Endodermal cell (in vitro differentiated cells): Measurements from ENCODE around the gene CHMP4A. TPM values are rescaled to one million over a fixed set of nuclear protein-coding genes. Genes with fewer than 3 reads are reported as not detected.
A peak's percentile ranks its signal among the peaks of the same experiment; 100 is the strongest.

Experiments used
- DNase-seq: peaks from one replicate; pipeline ENCODE4 v3.0.0-alpha.2; 2017
- H3K27ac ChIP-seq: 2 replicates; pipeline ENCODE4 v1.5.1; 2013; ENCODE audit warnings: mild to moderate bottlenecking, low read depth, low read length, moderate library complexity
- H3K27me3 ChIP-seq: 2 replicates; pipeline ENCODE4 v1.6.1; 2013; ENCODE audit warnings: mild to moderate bottlenecking, low read length, moderate library complexity; ENCODE audit not compliant: insufficient read depth, control insufficient read depth, poor library complexity, severe bottlenecking
- H3K36me3 ChIP-seq: 2 replicates; pipeline ENCODE4 v1.7.0; 2013; ENCODE audit warnings: mild to moderate bottlenecking, low read length, moderate library complexity; ENCODE audit not compliant: control insufficient read depth, insufficient read depth
- H3K4me1 ChIP-seq: one replicate; pipeline ENCODE4 v1.7.0; 2013; ENCODE audit warnings: low read length; ENCODE audit not compliant: control insufficient read depth, insufficient read depth
- H3K4me3 ChIP-seq: 2 replicates; pipeline ENCODE4 v1.5.1; 2013; ENCODE audit warnings: mild to moderate bottlenecking, low read length, moderate library complexity
- H3K9ac ChIP-seq: 2 replicates; pipeline ENCODE4 v1.6.1; 2013; ENCODE audit warnings: mild to moderate bottlenecking, low read length, moderate library complexity; ENCODE audit not compliant: poor library complexity, severe bottlenecking; ENCODE audit errors: extremely low read depth
- H3K9me3 ChIP-seq: 2 replicates; pipeline ENCODE4 v1.6.1; 2013; ENCODE audit warnings: mild to moderate bottlenecking, low read length, moderate library complexity; ENCODE audit not compliant: control insufficient read depth
- H3K27ac Mint-ChIP-seq: 2 replicates; pipeline ENCODE4 v1.8.0; 2020; ENCODE audit warnings: mixed read lengths
- H3K27me3 Mint-ChIP-seq: 2 replicates; pipeline ENCODE4 v1.8.0; 2021; ENCODE audit warnings: mild to moderate bottlenecking, mixed read lengths; ENCODE audit not compliant: insufficient read depth
- H3K36me3 Mint-ChIP-seq: 2 replicates; pipeline ENCODE4 v1.8.0; 2020; ENCODE audit warnings: low read depth, mixed read lengths
- H3K4me1 Mint-ChIP-seq: 2 replicates; pipeline ENCODE4 v1.8.0; 2020; ENCODE audit warnings: mixed read lengths
- H3K4me3 Mint-ChIP-seq: 2 replicates; pipeline ENCODE4 v1.8.0; 2020; ENCODE audit warnings: mild to moderate bottlenecking, moderate library complexity, mixed read lengths
- H3K9me3 Mint-ChIP-seq: 2 replicates; pipeline ENCODE4 v1.8.0; 2020; ENCODE audit warnings: mild to moderate bottlenecking, mixed read lengths
- CTCF ChIP-seq: fragments of 200-600 bp; sonication (generic); conservative IDR thresholded peaks from 2 replicates; pipeline ENCODE4 v1.5.0; 2021; ENCODE audit warnings: antibody characterized with exemption, mild to moderate bottlenecking
- WGBS, 2 experiments: methylation state at CpG; one replicate each; pipeline versions ENCODE4 v1.1.5 to v1.1.7; 2013; ENCODE audit warnings: missing lambda C conversion rate in 2 of 2, mixed read lengths in 1 of 2; ENCODE audit not compliant: insufficient coverage in 1 of 2, insufficient read length in 1 of 2; 5-methylcytosine and 5-hydroxymethylcytosine counted together
- total RNA-seq, 2 donors: library from RNA; stranded (reverse); fragmentation: NEBNext Ultra II Directional in 1 of 2; extraction: Animal tissue kit (Norgen Biotek cat#: 25700) in 1 of 2; gene quantifications; 2 replicates in 1 of 2; 3 replicates in 1 of 2; pipeline ENCODE4 v1.2.1, GENCODE V29; 2021

Gene CHMP4A
- total RNA-seq, 2 donors from 2014 or later, result 38.8 to 44.3 TPM

- peaks cover 39% of the 10 kb centered on the region for H3K36me3 ChIP-seq
- DNase-seq, result no peak
- Mint-ChIP-seq H3K9me3 (no peaks in the 10 kb centered on the region), H3K27ac (no peak overlapping the region), H3K36me3 (peaks cover 35% of the 10 kb centered on the region), H3K4me3 (no peak overlapping the region), H3K27me3 (no peaks in the 10 kb centered on the region), H3K4me1 (peaks cover 9% of the 10 kb centered on the region)
- no peaks in the 10 kb centered on the region for H3K4me1 ChIP-seq
- no peak for TF ChIP-seq CTCF
- no peak overlapping the region for H3K27ac ChIP-seq
- no peaks in the 10 kb centered on the region for H3K27me3 ChIP-seq
- H3K4me3 ChIP-seq, result no peak overlapping the region
- no peaks in the 10 kb centered on the region for H3K9me3 ChIP-seq
- H3K9ac ChIP-seq, result no peak overlapping the region
- WGBS, 2 experiments, result 97 to 98% methylated on average over 14 to 15 of the region's 15 CpGs
Observed at GRCh38 chr14:24192933-24193332, 20.4 kb downstream of the CHMP4A start.

- Histone ChIP-seq H3K9me3 (no peaks in the 10 kb centered on the region), H3K4me3 (no peak overlapping the region), H3K27me3 (no peaks in the 10 kb centered on the region), H3K27ac (no peak overlapping the region), H3K9ac (no peak overlapping the region), H3K36me3 (peaks cover 62% of the 10 kb centered on the region), H3K4me1 (no peaks in the 10 kb centered on the region)
- no peak for TF ChIP-seq CTCF
- Mint-ChIP-seq H3K27me3 (no peaks in the 10 kb centered on the region), H3K27ac (no peak overlapping the region), H3K4me1 (peaks cover 6% of the 10 kb centered on the region), H3K4me3 (no peak overlapping the region), H3K9me3 (no peaks in the 10 kb centered on the region), H3K36me3 (peaks cover 50% of the 10 kb centered on the region)
- 94 to 95% methylated on average over 6 to 9 of the region's 10 CpGs for WGBS, 2 experiments
- DNase-seq, result no peak
Observed at GRCh38 chr14:24190416-24190815, 22.9 kb downstream of the CHMP4A start.

GRCh38 chr14:24189460-24189859, 23.8 kb downstream of the CHMP4A start:
- Histone ChIP-seq H3K9ac (no peak overlapping the region), H3K4me1 (no peaks in the 10 kb centered on the region), H3K36me3 (peaks cover 70% of the 10 kb centered on the region), H3K9me3 (no peaks in the 10 kb centered on the region), H3K27ac (no peak overlapping the region), H3K4me3 (peak overlapping the region; percentile 89), H3K27me3 (no peaks in the 10 kb centered on the region)
- no peak overlapping the region for H3K4me3 Mint-ChIP-seq
- H3K27ac Mint-ChIP-seq, result no peak overlapping the region
- WGBS, 2 experiments, result 95% methylated on average over 9 of the region's 9 CpGs
- no peaks in the 10 kb centered on the region for H3K9me3 Mint-ChIP-seq
- DNase-seq, result no peak
- H3K36me3 Mint-ChIP-seq, result peaks cover 54% of the 10 kb centered on the region
- H3K27me3 Mint-ChIP-seq, result no peaks in the 10 kb centered on the region
- peaks cover 6% of the 10 kb centered on the region for H3K4me1 Mint-ChIP-seq
- no peak for TF ChIP-seq CTCF
